Neural crest cell (in vitro differentiated cells): ENCODE results near the gene PLEKHN1. TPM values are rescaled to one million over a fixed set of nuclear protein-coding genes. Genes with fewer than 3 reads are reported as not detected.
"Not testable (repeated sequence)": the region's sequence is repeated elsewhere in the genome, so short reads cannot be mapped to it uniquely, and the experiment has no call there.

Experiments used
- DNase-seq: peaks from one replicate; pipeline ENCODE4 v3.0.0; 2021; ENCODE audit warnings: low read depth, mixed read lengths, low spot score
- H3K27ac Mint-ChIP-seq: one replicate; pipeline ENCODE4 v1.8.0; 2021; ENCODE audit warnings: mild to moderate bottlenecking, mixed read lengths; ENCODE audit not compliant: unreplicated experiment
- H3K27me3 Mint-ChIP-seq: 2 replicates; pipeline ENCODE4 v1.8.0; 2021; ENCODE audit warnings: low read depth, mild to moderate bottlenecking, mixed read lengths
- H3K36me3 Mint-ChIP-seq: 2 replicates; pipeline ENCODE4 v1.8.0; 2021; ENCODE audit warnings: low read depth, mild to moderate bottlenecking, mixed read lengths
- H3K4me1 Mint-ChIP-seq: 2 replicates; pipeline ENCODE4 v1.8.0; 2021; ENCODE audit warnings: mixed read lengths
- H3K4me3 Mint-ChIP-seq: one replicate; pipeline ENCODE4 v1.8.0; 2021; ENCODE audit warnings: mild to moderate bottlenecking, mixed read lengths
- H3K9me3 Mint-ChIP-seq: 2 replicates; pipeline ENCODE4 v1.8.0; 2021; ENCODE audit warnings: mixed read lengths
- CTCF ChIP-seq: fragments of 200-600 bp; sonication (generic); conservative IDR thresholded peaks from 2 replicates; pipeline ENCODE4 v1.5.0; 2021; ENCODE audit warnings: antibody characterized with exemption, mild to moderate bottlenecking
- total RNA-seq: library from RNA; stranded (reverse); gene quantifications from 2 replicates; pipeline ENCODE4 v1.2.1, GENCODE V29; 2021

The PLEKHN1 gene
- total RNA-seq, 1 donor from 2014 or later = not detected

- peak overlapping the region; percentile 72 for H3K4me3 Mint-ChIP-seq
- no peak for DNase-seq
- H3K27me3 Mint-ChIP-seq = peaks cover 20% of the 10 kb centered on the region
Measured at GRCh38 chr1:1003618-1004419, 37.5 kb downstream of the PLEKHN1 start.

GRCh38 chr1:1004420-1004779 is 38.1 kb downstream of the PLEKHN1 start:
- no peak for DNase-seq
- H3K4me3 Mint-ChIP-seq = peak overlapping the region; percentile 78
- H3K27me3 Mint-ChIP-seq = peaks cover 18% of the 10 kb centered on the region
- no peaks in the 10 kb centered on the region for H3K9me3 Mint-ChIP-seq
- no peaks in the 10 kb centered on the region for H3K36me3 Mint-ChIP-seq
- peaks cover 12% of the 10 kb centered on the region for H3K4me1 Mint-ChIP-seq
- H3K27ac Mint-ChIP-seq = no peak overlapping the region
- no peak for TF ChIP-seq CTCF

More at GRCh38 chr1:1003618-1004419, 37.5 kb downstream of the PLEKHN1 start:
- no peaks in the 10 kb centered on the region for H3K9me3 Mint-ChIP-seq
- no peaks in the 10 kb centered on the region for H3K36me3 Mint-ChIP-seq
- H3K27ac Mint-ChIP-seq = no peak overlapping the region
- peaks cover 12% of the 10 kb centered on the region for H3K4me1 Mint-ChIP-seq
- no peak for TF ChIP-seq CTCF

- no peaks in the 10 kb centered on the region for H3K9me3 Mint-ChIP-seq
- TF ChIP-seq CTCF = no peak
- peak overlapping the region; percentile 78 for H3K4me3 Mint-ChIP-seq
- H3K4me1 Mint-ChIP-seq = peaks cover 12% of the 10 kb centered on the region
- H3K27me3 Mint-ChIP-seq = peaks cover 17% of the 10 kb centered on the region
- DNase-seq = no peak
- H3K36me3 Mint-ChIP-seq = no peaks in the 10 kb centered on the region
- H3K27ac Mint-ChIP-seq = no peak overlapping the region
Measured at GRCh38 chr1:1004780-1005697, 38.8 kb downstream of the PLEKHN1 start.

GRCh38 chr1:1005774-1006304 is 39.6 kb downstream of the PLEKHN1 start:
- no peak for DNase-seq
- TF ChIP-seq CTCF = no peak
- no peaks in the 10 kb centered on the region for H3K36me3 Mint-ChIP-seq
- H3K4me3 Mint-ChIP-seq = no peak overlapping the region
- H3K4me1 Mint-ChIP-seq = peaks cover 12% of the 10 kb centered on the region
- no peaks in the 10 kb centered on the region for H3K9me3 Mint-ChIP-seq
- H3K27me3 Mint-ChIP-seq = peaks cover 15% of the 10 kb centered on the region
- H3K27ac Mint-ChIP-seq = no peak overlapping the region

- H3K4me3 Mint-ChIP-seq = peak overlapping the region; percentile 23
- no peaks in the 10 kb centered on the region for H3K9me3 Mint-ChIP-seq
- no peak for TF ChIP-seq CTCF
- H3K27ac Mint-ChIP-seq = no peak overlapping the region
- no peaks in the 10 kb centered on the region for H3K36me3 Mint-ChIP-seq
- no peak for DNase-seq
- H3K27me3 Mint-ChIP-seq = peaks cover 10% of the 10 kb centered on the region
- peaks cover 12% of the 10 kb centered on the region for H3K4me1 Mint-ChIP-seq
Measured at GRCh38 chr1:1006305-1007159, 40.2 kb downstream of the PLEKHN1 start.

GRCh38 chr1:1010131-1010530 is 43.8 kb downstream of the PLEKHN1 start:
- H3K27ac Mint-ChIP-seq, H3K27me3 Mint-ChIP-seq, H3K4me3 Mint-ChIP-seq, H3K9me3 Mint-ChIP-seq, DNase-seq, H3K36me3 Mint-ChIP-seq: not testable (repeated sequence)
- peaks cover 25% of the 10 kb centered on the region for H3K4me1 Mint-ChIP-seq
